ENCODE measurements around the gene ERVV-1. TPM values are rescaled to one million over a fixed set of nuclear protein-coding genes. Genes with fewer than 3 reads are reported as not detected.

ERVV-1 gene
- polyA plus RNA-seq, 1 of the 3 experiments (the other 2 are of a cell fraction) = not detected

GRCh38 chr19:53007606-53008005 lies 6.1 kb upstream of the ERVV-1 start:
- no peak overlapping the region for H2AFZ ChIP-seq (ENCODE audit: low read depth)

More at GRCh38 chr19:53007606-53008005, 6.1 kb upstream of the ERVV-1 start:
- TF ChIP-seq NRF1 (IDR thresholded peaks at IDR 0.05; ENCODE audit: low read depth, low read length) = no peak
- TF ChIP-seq CHD2 (IDR thresholded peaks at IDR 0.05; ENCODE audit: low read length, partially characterized antibody) = no peak
- no peak for TF ChIP-seq FOSL2 (IDR thresholded peaks at IDR 0.05; ENCODE audit: borderline replicate concordance, low read depth)
- TF ChIP-seq FOXM1 (IDR thresholded peaks at IDR 0.05; ENCODE audit: low read depth) = no peak
- TF ChIP-seq PBX3 (IDR thresholded peaks at IDR 0.05) = no peak
- TF ChIP-seq YY1 (IDR thresholded peaks at IDR 0.05; ENCODE audit: low read depth) = no peak
- no peak for TF ChIP-seq TAF1 (IDR thresholded peaks at IDR 0.05; ENCODE audit: borderline replicate concordance, low read depth, low read length)
- no peak for TF ChIP-seq REST (IDR thresholded peaks at IDR 0.05; ENCODE audit: low read depth, low read length)
- no peak for TF ChIP-seq FOXJ3 (CRISPR knock-in tag; IDR thresholded peaks at IDR 0.05)
- no peak for TF ChIP-seq EP300 (IDR thresholded peaks at IDR 0.05; ENCODE audit: borderline replicate concordance in 1 of 2, low read depth in 1 of 2, low read length in 1 of 2)
- TF ChIP-seq TCF12 (IDR thresholded peaks at IDR 0.05) = no peak
- Histone ChIP-seq H3F3A (replicated peaks; ENCODE audit: insufficient read depth) (no peaks in the 10 kb centered on the region), H3K9ac (no peak overlapping the region), H3K4me3 (ENCODE audit: low read depth in 2 of 2, low read length in 1 of 2) (no peak overlapping the region), H3K27ac (ENCODE audit: low read depth in 2 of 2, low read length in 1 of 2) (no peak overlapping the region), H3K36me3 (replicated peaks in 1 of 2; ENCODE audit: control insufficient read depth in 1 of 2, insufficient read depth in 2 of 2, low read length in 1 of 2) (no peaks in the 10 kb centered on the region), H3K9me3 (no peaks in the 10 kb centered on the region), H3K4me1 (ENCODE audit: control insufficient read depth in 1 of 2, insufficient read depth in 2 of 2, low read depth in 1 of 2, low read length in 1 of 2) (peaks cover 0 to 3% of the 10 kb centered on the region in 2 experiments; a peak in 1 of 4 replicates), H3K27me3 (ENCODE audit: insufficient read depth) (no peaks in the 10 kb centered on the region), H4K20me1 (ENCODE audit: insufficient read depth) (no peaks in the 10 kb centered on the region), H3K4me2 (no peak overlapping the region), H3K79me2 (ENCODE audit: insufficient read depth) (no peaks in the 10 kb centered on the region), H3K9me2 (no peaks in the 10 kb centered on the region)
- CTCF ChIA-PET = no interaction called here
- WGBS (ENCODE audit: low lambda C conversion rate) = 10% methylated on average over 5 of the region's 5 CpGs
- POLR2A ChIA-PET = no interaction called here
- DNase-seq = peak; percentile 33

All from SK-N-SH (cell line).